IPS DF 4.7 (cell line): Measurements from ENCODE around the gene LRRC45.
"Not testable (repeated sequence)": the region's sequence is repeated elsewhere in the genome, so short reads cannot be mapped to it uniquely, and the experiment has no call there.

Experiments used
- DNase-seq: peaks from one replicate; pipeline ENCODE4 v3.0.0-alpha.2; 2013; ENCODE audit warnings: low spot score; ENCODE audit errors: extremely low read depth

The LRRC45 gene

DNA sequence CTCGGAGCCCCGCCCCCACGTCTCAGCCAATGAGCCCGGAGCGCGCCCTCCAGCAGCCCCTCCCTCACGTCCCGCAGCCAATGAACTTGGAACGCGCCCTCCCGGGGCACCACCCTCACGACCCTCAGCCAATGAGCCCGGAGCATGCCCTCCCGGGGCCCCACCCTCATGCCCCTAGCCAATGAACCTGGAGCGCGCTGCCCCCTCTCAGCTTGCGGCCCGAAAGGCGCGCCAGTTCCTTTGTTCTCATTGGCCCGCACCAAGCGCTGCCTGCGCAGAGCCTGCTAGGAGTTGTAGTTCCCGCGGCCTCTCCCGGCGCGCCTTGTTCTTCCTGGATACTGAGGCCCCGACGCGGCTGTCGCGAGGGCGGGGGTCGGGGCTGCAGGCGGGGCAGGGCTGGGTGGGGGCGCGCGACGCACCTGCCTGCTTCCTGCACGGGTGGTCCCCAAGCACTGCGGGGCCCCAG, at the start of gene LRRC45:
LRRC45 (plus strand) TSS at position 325 of the 466 bp plus-strand sequence. CDS start 339 bp downstream, outside the sequence.
- DNase-seq: peak; percentile 83

DNA sequence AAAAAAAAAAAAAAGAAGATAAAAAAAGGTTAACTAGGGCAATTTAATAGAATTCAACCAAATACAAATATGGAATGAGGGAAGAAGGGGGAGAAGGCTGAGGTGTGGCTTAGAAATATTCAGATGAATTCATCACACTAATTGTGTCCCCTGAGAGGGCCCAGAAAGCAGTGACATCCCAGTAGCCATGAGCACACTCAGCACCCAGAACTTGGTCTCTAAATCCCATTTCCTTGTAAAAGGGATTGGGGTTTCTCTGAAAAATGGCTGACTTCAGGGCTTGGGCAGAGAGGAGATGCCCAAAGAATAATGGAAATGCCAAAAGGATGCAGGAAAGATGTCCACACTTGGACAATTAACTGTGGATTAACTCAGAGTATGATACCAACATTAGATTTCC, 49.7 kb upstream of the LRRC45 start:
- no peak for DNase-seq

GRCh38 chr17:81976332-81977210, 46.5 kb upstream of the LRRC45 start:
- no peak for DNase-seq

DNA sequence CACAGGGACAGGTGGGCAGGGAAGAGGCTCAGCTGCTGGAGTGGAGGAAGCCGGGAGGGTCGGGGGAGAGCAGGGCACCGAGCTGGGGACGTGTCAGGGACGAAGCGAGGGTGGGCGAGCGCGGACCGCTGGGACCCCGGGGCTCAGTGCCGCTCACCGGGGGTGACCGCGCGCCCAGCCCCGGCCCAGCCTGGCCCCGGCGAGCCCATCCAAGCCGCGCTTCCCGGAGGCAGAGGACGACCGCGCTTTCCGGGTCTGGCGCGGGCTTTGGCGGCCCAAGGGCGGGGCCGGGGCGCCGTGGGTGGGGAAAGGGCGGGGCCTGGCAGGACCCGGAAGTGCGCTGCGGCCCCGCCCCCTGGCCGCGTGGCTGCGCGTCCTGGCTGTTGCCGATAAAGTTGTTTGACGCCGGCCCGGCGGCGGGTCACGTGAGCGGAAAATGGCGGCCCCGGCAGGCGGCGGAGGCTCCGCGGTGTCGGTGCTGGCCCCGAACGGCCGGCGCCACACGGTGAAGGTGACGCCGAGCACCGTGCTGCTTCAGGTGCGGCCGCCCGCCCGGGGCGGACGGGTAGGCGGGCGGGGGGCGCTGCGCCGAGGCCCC, 45.8 kb upstream of the LRRC45 start, which contains the start of gene ASPSCR1:
ASPSCR1 (plus strand) TSS at position 419 of the 598 bp plus-strand sequence; CDS start at position 437, 18 bp downstream.
- no peak for DNase-seq

DNA sequence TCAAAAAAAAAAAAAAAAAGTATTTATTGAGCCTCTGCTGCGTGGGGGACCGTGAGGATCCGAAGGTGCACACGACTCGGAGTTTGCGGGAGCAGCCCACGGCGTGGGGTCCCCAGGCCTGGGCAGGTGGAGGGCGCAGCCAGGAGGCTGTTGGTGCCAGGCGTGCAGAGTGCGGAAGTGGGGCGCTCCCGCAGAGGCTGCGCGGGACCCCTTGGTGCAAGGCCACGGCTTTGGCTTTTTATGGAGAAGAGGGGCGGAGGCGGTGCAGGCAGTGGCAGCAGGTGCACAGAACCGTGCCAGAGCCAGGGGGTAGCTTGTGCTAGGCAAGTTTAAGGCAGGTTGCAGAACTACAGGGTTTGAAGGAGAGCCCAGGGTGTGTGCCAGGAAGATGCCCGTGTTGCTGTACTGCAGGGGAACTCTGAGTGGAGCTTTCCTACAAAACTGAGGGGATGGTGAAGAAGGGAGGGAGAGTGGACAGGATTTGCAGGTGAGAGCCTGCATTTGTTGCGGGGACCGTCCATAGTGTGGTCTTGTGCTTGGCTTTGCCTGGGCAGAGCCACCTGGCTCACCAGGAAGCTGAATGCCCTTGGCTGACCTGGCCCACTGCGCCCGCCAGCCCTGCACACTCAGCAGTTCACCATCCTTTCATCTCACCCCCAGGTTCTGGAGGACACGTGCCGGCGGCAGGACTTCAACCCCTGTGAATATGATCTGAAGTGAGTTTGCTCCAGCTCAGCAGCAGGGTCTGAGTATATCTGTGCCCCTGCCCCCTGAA, 44.4 kb upstream of the LRRC45 start:
- DNase-seq: no peak

DNA sequence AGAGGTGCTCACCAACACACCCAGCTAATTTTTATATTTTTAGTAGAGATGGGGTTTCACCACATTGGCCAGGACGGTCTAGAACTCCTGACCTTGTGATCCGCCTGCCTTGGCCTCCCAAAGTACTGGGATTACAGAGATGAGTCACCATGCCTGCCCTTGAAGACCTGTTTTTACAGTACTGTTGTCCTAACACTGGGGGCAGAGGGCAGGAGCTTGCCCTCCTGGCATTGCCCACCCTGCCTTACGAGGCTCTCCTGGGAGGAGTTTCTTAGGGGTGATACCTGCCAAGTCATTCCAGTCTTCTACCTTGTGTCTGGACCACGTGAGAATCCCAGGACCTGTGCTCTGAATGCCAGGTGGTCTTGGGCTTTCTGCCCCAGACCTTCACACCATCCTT, 43.0 kb upstream of the LRRC45 start:
- no peak for DNase-seq

DNA sequence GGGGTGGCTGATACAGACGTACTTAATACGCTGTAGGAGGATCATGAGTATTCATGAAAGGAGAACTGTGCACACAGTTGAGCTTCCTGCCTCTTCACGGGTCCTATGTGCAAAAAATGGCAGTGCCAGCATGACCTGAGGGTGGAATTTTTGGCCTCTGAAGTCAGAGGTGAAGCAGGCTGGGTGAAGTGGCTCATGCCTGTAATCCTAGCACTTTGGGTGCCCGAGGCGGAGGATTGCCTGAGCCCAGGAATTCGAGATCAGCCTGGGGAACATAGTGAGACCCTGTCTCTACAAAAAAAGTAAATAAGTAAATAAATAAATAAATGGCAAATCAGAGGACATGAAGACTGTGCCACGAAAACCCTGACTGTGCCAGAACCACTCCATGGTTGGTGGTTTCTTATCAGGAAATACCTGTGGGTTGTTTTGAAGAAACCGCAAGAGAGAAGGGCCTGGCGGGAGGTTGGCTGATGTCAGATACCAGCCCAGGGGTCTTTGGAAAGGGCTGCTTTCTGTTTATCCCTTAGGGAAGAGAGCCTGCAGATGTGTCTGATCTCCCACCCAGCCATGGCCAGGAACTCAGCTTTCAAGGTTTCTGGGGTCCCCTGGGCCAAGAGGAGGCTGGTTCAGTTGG, 42.3 kb upstream of the LRRC45 start:
- DNase-seq: no peak

- not testable (repeated sequence) for DNase-seq
Observed at GRCh38 chr17:81981511-81981910, 41.6 kb upstream of the LRRC45 start.

GRCh38 chr17:81983011-81983638, 40.0 kb upstream of the LRRC45 start:
- no peak for DNase-seq

- DNase-seq: no peak
Observed at GRCh38 chr17:81983639-81984373, 39.3 kb upstream of the LRRC45 start.

GRCh38 chr17:81984773-81985410, 38.2 kb upstream of the LRRC45 start:
- no peak for DNase-seq

- DNase-seq: no peak
Observed at GRCh38 chr17:81986606-81987005, 36.5 kb upstream of the LRRC45 start.

DNA sequence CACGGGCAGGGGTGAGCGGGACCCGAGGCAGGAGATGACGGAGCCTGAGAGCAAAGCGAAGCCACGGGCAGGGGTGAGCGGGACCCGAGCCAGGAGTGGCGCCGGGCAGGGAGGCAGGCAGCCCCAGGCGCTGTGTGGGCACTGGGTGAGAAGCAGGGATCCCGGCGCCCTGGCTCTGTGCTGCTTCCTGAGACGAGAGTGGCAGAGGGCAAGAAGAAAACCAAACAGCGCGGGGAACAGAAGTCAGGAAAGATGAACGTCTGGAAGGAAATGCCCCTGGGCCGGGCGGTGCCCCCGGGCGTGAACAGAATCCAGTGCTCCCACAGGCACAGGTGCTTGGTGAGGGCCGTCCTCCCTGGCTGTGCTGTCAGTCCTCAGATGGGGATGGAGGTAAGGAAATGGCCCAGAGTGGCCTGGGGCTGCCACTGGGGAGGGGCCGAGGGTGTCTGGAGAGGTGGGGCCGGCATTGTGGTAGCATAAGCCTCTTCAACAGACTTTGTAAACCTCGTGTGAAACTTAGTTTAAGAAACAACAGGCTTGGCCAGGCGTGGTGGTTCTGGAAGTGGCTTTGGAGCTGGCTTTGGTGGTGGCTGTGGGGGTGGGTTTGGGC, 35.8 kb upstream of the LRRC45 start:
- DNase-seq: no peak

DNA sequence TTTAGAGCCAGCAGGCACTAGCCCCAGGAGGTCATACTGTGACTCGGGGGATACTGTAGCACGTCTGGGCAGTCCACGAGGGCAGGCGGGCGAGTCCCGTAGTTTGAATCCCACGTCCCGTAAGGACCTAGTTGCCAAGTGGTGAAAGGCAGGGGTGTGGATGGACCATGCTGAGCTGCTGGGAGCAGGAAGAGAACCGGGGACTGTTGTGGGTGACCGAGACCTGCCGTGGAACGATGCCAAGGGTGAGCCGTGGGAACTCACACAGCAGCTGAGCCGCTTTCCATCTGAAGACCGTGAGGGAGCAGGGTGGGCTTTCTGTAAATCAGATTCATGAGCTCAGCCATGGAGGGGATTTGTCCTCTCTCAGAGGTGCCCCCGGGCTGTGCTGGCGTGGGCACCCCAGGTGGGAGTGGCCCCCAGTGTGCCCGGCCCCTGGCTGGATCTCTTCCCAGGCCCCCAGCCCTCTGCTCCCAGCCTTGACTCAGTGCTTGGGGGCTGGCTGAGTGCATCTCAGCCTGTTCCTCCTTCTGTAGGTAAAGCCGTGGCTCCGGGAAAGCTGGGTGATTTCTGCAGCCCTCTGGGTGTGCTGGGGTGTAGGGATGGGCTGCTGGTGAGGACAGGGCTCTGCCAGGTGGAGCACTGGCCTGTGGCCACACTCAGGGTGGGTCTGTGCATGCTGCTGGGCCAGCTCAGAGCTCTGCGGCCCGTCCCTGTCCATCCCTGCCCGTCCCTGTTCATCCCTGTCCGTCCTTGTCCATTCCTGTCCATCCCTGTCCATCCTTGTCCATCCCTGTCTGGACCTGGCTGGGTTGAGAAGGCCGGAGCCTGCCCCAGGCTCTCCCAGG, 32.0 kb upstream of the LRRC45 start:
- DNase-seq: no peak

DNA sequence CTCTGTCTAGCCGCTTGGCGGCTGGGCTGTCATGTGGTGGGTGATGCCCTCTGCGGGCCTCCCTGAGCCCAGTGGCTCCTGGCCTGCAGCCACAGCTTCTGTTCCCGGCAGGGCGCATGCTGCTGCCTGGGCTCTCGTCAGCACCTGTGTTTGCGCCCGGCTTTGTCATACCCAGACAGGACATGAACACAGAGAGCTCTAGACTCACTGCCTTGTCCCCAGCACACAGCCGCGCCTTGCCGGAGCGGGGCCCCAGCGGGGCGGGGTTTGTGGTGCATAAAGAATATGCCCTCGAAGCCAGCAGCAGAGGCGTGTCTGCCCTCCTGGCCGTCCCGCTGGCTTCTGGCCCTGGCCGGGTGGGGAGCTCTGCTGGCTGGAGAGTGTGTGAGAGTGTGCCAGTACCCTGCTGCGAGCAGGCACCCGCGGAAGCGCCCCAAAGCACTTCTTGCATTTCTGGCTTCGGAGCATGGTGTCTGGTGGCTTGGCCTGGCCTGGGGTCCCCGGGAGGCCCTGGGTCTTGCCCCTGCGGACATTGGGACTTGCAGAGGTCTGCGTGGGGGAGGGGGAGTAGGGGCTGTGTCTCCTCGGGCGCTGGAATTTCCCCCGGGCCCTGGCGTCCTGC, 31.3 kb upstream of the LRRC45 start:
- no peak for DNase-seq

DNA sequence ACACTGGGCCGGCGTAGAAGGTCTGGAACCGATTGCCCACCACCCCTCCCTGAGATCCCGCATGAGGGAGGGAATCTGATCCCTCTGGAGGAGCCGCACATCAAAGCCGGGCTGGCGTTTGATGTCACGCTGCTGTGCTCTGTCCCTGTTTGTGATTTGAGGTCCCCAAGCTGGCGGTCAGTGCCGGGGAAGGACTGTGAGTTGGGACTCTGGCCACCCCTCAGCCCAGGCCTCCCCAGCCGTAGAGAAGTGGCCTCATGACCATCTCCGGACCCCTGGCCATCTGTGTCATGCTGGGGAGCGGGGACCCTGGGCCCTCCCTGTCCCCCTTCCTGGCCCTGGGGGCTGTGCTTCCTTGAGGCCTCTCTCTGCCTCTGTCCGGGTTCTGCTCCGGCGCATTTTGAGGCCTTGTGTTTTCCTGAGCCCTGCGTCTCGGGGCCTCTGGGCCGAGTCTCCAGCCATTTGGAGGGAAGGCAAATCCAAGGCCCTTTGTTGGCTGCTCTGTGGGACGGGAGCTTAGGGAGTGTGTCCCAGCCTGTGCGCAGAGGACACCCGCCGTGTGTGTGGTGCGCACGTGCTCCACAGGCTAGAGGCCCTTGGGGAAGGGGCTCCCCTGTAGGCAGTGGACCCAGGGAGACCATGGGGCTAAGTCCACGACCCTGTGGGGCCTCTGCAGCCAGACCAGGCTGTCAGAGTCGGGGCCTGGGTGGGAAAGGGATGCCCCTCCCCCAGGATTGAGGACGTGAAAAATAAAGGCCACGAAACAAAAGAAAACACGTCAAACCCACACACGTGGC, 30.6 kb upstream of the LRRC45 start:
- DNase-seq: no peak
